A673 (cell line): ENCODE results near the gene B4GALT6.

Experiments used
- CTCF ChIP-seq: fragments of 300-800, 200-600 bp; sonication (generic); conservative IDR thresholded peaks from 2 replicates; pipeline ENCODE4 v1.5.1; 2017; ENCODE audit warnings: low read depth, mild to moderate bottlenecking, antibody characterized with exemption, low read length, moderate library complexity, mixed read lengths
- EZH2 ChIP-seq: fragments of 200-600 bp; sonication (generic); IDR thresholded peaks from 2 replicates; pipeline ENCODE4 v1.6.1; 2017; ENCODE audit warnings: borderline replicate concordance, low read depth, mild to moderate bottlenecking, mixed read lengths, antibody characterized with exemption, low read length; ENCODE audit not compliant: poor library complexity, severe bottlenecking

GRCh38 chr18:31647127-31647753 lies 37.1 kb downstream of the B4GALT6 start:
- TF ChIP-seq CTCF = no peak
- no peak for TF ChIP-seq EZH2
